ENCODE measurements around the gene SYT7. TPM values are rescaled to one million over a fixed set of nuclear protein-coding genes. Genes with fewer than 3 reads are reported as not detected.

Gene SYT7
- total and polyA plus RNA-seq, 4 donors = 2.1 to 114 (median 30.8) TPM

- no peak for DNase-seq (ENCODE audit: low spot score)
- H3K36me3 ChIP-seq (ENCODE audit: control insufficient read depth in 4 of 4, insufficient read depth in 3 of 4, low read depth in 1 of 4, low read length in 3 of 4) = no peaks in the 10 kb centered on the region
- H3K9me3 ChIP-seq (ENCODE audit: control insufficient read depth in 4 of 4, low read length in 3 of 4) = no peaks in the 10 kb centered on the region
- no peak overlapping the region for H3K4me3 ChIP-seq (ENCODE audit: low read depth in 1 of 3, low read length in 3 of 3)
- H3K9ac ChIP-seq (ENCODE audit: low read depth in 1 of 2, low read length in 2 of 2) = no peak overlapping the region
- H3K27ac ChIP-seq (ENCODE audit: low read depth in 1 of 2, low read length in 2 of 2) = no peak overlapping the region
- TF ChIP-seq SP1 (IDR thresholded peaks at IDR 0.05) (no peak), HNF4A (conservative IDR thresholded peaks at IDR 0.05) (no peak), GABPA (IDR thresholded peaks at IDR 0.05 in 1 of 2, conservative IDR thresholded peaks at IDR 0.05 in 1 of 2) (no peak), ZBTB33 (IDR thresholded peaks at IDR 0.05) (no peak)
- no peaks in the 10 kb centered on the region for H3K27me3 ChIP-seq (ENCODE audit: control insufficient read depth in 4 of 4, insufficient read depth in 4 of 4, low read length in 3 of 4)
- WGBS = 81% methylated on average over 3 of the region's 3 CpGs
- no peaks in the 10 kb centered on the region for H3K4me1 ChIP-seq (ENCODE audit: control insufficient read depth in 4 of 4, insufficient read depth in 4 of 4, low read length in 3 of 4)
Measured at GRCh38 chr11:61556621-61557020, 24.3 kb downstream of the SYT7 start.

- Histone ChIP-seq H3K9me3 (ENCODE audit: control insufficient read depth in 4 of 4, low read length in 3 of 4) (no peaks in the 10 kb centered on the region), H3K4me1 (ENCODE audit: control insufficient read depth in 4 of 4, insufficient read depth in 4 of 4, low read length in 3 of 4) (no peaks in the 10 kb centered on the region), H3K9ac (ENCODE audit: low read depth in 1 of 2, low read length in 2 of 2) (no peak overlapping the region), H3K36me3 (ENCODE audit: control insufficient read depth in 4 of 4, insufficient read depth in 3 of 4, low read depth in 1 of 4, low read length in 3 of 4) (no peaks in the 10 kb centered on the region), H3K4me3 (ENCODE audit: low read depth in 1 of 3, low read length in 3 of 3) (no peak overlapping the region), H3K27me3 (ENCODE audit: control insufficient read depth in 4 of 4, insufficient read depth in 4 of 4, low read length in 3 of 4) (no peaks in the 10 kb centered on the region), H3K27ac (ENCODE audit: low read depth in 1 of 2, low read length in 2 of 2) (no peak overlapping the region)
- no peak for TF ChIP-seq FOXA2 (IDR thresholded peaks at IDR 0.05)
- TF ChIP-seq RXRA (IDR thresholded peaks at IDR 0.05) = no peak
- no peak for TF ChIP-seq GABPA (IDR thresholded peaks at IDR 0.05 in 1 of 2, conservative IDR thresholded peaks at IDR 0.05 in 1 of 2)
- TF ChIP-seq REST (IDR thresholded peaks at IDR 0.05) = no peak
- TF ChIP-seq RAD21 (IDR thresholded peaks at IDR 0.05) = no peak
- TF ChIP-seq ATF3 (IDR thresholded peaks at IDR 0.05) = no peak
- no peak for TF ChIP-seq YY1 (IDR thresholded peaks at IDR 0.05)
- no peak for TF ChIP-seq HNF4G (IDR thresholded peaks at IDR 0.05)
- TF ChIP-seq CTCF (IDR thresholded peaks at IDR 0.05; ENCODE audit: low read depth, low read length, missing input control) = no peak
- TF ChIP-seq SP1 (IDR thresholded peaks at IDR 0.05) = no peak
- no peak for TF ChIP-seq TAF1 (conservative IDR thresholded peaks at IDR 0.05)
- TF ChIP-seq MAX (IDR thresholded peaks at IDR 0.05) = no peak
- TF ChIP-seq HNF4A (conservative IDR thresholded peaks at IDR 0.05) = no peak
- TF ChIP-seq FOXA1 (IDR thresholded peaks at IDR 0.05) = no peak
- TF ChIP-seq JUND (IDR thresholded peaks at IDR 0.05) = no peak
- DNase-seq (ENCODE audit: low spot score) = no peak
- WGBS = 75% methylated on average over 10 of the region's 10 CpGs
Measured at GRCh38 chr11:61555978-61556377, 24.9 kb downstream of the SYT7 start.

Data from liver (tissue), 9 donors.